Thoracic aorta (tissue), 2 donors: ENCODE data around the gene ID3. TPM values are rescaled to one million over a fixed set of nuclear protein-coding genes. Genes with fewer than 3 reads are reported as not detected.
"Not testable (repeated sequence)": the region's sequence is repeated elsewhere in the genome, so short reads cannot be mapped to it uniquely, and the experiment has no call there.

Experiments used
- ATAC-seq: fragments of 150-250 bp; one replicate; pipeline ENCODE4 v1.8.0; 2017; ENCODE audit warnings: low read depth; ENCODE audit not compliant: insufficient number of reproducible peaks, low FRiP score
- DNase-seq: peaks from one replicate; pipeline ENCODE4 v3.0.0-alpha.2; 2020; ENCODE audit warnings: low spot score
- H3K27ac ChIP-seq, 2 donors: fragments of 200-600 bp; sonication (generic); 1 replicate in 1 of 2; 2 replicates in 1 of 2; pipeline ENCODE4 v1.5.1; 2016; ENCODE audit warnings: mild to moderate bottlenecking in 2 of 2, moderate library complexity in 2 of 2
- H3K27me3 ChIP-seq: fragments of 200-600 bp; sonication (generic); replicated peaks from 2 replicates; pipeline ENCODE4 v1.6.0; 2016; ENCODE audit warnings: mild to moderate bottlenecking; ENCODE audit not compliant: insufficient read depth
- H3K36me3 ChIP-seq: fragments of 200-600 bp; sonication (generic); one replicate; pipeline ENCODE4 v1.5.1; 2016
- H3K4me1 ChIP-seq, 2 donors: fragments of 200-600 bp; sonication (generic); 1 replicate in 1 of 2; 2 replicates in 1 of 2; pipeline versions ENCODE4 v1.5.1 to v1.6.0; 2016; ENCODE audit warnings: low read depth in 2 of 2, mild to moderate bottlenecking in 1 of 2; ENCODE audit not compliant: control insufficient read depth in 1 of 2
- H3K4me3 ChIP-seq: fragments of 200-600 bp; sonication (generic); 2 replicates; pipeline ENCODE4 v1.5.1; 2016; ENCODE audit warnings: mild to moderate bottlenecking
- H3K9me3 ChIP-seq: fragments of 200-600 bp; sonication (generic); 2 replicates; pipeline ENCODE4 v1.5.1; 2016
- total RNA-seq, 2 donors: library from RNA; depleted of rRNA; stranded (reverse); fragments of >200 nt; gene quantifications; one replicate each; pipeline versions ENCODE4 v1.1.0 to v1.2.3, GENCODE V29; 2016
- TF ChIP-seq, protein P1 (sequence below): fragments of 200-600 bp; sonication (generic); IDR thresholded peaks from one replicate; pipeline ENCODE4 v1.5.1; 2019; ENCODE audit warnings: antibody characterized with exemption

Gene ID3
- total RNA-seq, 2 donors from 2014 or later, result 309 to 692 TPM

DNA sequence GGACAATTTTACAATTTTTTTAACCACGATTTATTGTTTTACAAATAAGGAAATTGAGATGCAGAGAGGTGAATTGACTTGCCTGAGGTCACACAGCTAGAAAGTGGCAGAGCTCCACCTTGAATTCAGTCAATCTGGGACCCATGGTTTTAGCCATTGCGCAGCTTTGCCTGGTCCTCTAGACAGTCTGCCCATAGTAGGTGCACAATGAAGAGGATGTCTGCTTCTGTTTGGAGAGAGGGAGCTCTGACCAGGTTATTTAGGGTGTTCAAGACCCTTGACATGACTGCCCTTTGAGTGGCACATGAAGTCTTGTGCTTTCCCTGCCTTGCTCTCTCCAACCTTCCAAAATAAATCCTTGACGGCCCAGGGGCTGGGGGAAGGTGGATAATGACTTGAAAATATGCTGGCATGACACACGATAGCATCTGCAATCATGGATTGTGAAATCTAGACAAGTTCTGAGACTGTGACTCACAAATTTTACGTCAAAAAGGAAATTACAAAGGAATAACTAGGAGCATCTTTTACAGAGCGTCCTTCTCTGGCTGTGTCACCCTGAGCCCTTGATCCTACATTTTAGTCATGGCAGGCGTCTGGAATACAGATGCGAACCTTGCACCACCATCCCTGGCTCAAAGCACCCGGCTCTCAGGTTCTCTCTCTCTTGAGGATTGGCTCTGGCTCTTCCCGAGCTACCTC lies 26.2 kb upstream of the ID3 start:
- Histone ChIP-seq H3K27ac (no peak overlapping the region), H3K27me3 (no peaks in the 10 kb centered on the region), H3K4me3 (no peak overlapping the region), H3K9me3 (no peaks in the 10 kb centered on the region), H3K4me1 (peaks cover 0 to 9% of the 10 kb centered on the region in 2 donors), H3K36me3 (no peaks in the 10 kb centered on the region)
- DNase-seq (no peak), ATAC-seq (peak; percentile 44)
- TF ChIP-seq, protein P1, sequence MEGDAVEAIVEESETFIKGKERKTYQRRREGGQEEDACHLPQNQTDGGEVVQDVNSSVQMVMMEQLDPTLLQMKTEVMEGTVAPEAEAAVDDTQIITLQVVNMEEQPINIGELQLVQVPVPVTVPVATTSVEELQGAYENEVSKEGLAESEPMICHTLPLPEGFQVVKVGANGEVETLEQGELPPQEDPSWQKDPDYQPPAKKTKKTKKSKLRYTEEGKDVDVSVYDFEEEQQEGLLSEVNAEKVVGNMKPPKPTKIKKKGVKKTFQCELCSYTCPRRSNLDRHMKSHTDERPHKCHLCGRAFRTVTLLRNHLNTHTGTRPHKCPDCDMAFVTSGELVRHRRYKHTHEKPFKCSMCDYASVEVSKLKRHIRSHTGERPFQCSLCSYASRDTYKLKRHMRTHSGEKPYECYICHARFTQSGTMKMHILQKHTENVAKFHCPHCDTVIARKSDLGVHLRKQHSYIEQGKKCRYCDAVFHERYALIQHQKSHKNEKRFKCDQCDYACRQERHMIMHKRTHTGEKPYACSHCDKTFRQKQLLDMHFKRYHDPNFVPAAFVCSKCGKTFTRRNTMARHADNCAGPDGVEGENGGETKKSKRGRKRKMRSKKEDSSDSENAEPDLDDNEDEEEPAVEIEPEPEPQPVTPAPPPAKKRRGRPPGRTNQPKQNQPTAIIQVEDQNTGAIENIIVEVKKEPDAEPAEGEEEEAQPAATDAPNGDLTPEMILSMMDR, result no peak

DNA sequence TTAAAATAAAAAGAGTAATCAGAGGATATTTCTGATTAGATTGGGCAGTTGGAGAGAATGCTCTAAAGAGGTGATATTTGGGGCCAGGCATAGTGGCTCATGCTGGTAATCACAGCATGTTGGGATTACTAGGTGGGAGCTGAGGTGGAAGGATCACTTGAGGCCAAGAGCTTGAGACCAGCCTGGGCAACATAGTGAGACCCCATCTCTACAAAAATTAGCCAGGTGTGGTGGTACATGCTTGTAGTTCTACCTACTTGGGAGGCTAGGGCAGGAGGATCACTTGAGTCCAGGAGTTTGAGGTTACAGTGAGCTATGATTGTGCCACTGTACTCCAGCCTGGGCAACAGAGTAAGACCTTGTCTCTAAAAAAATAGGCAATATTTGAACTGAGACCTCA lies 24.4 kb upstream of the ID3 start:
- H3K27ac ChIP-seq, H3K27me3 ChIP-seq, DNase-seq, H3K36me3 ChIP-seq, ATAC-seq, H3K4me3 ChIP-seq, H3K9me3 ChIP-seq: not testable (repeated sequence)
- peaks cover 3 to 24% of the 10 kb centered on the region in 2 donors for H3K4me1 ChIP-seq

DNA sequence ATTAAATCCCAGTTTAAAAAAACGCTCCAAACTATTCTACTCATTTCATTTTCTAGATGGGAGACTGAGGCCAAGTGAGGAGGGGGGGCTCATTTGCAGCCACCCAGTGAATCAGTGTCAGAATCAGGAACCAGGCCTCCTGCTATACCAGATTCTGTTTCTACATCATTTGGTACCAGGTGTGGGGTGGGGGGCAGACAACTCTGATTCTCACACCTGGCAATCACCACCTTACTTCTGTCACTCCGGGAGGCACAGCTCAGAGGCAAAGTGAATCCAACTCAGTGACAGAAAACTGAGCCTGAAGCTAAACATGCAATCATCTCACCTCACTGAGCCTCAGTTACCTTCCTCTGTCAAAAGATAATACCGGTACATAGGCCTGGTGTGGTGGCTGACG lies 23.5 kb upstream of the ID3 start:
- H3K4me3 ChIP-seq, result no peak overlapping the region
- no peak overlapping the region for H3K27ac ChIP-seq
- no peaks in the 10 kb centered on the region for H3K27me3 ChIP-seq
- H3K9me3 ChIP-seq, result no peaks in the 10 kb centered on the region
- H3K36me3 ChIP-seq, result no peaks in the 10 kb centered on the region
- DNase-seq, result no peak
- H3K4me1 ChIP-seq, result peaks cover 12 to 33% of the 10 kb centered on the region in 2 donors
- ATAC-seq, result no peak
- TF ChIP-seq, protein P1, result no peak

DNA sequence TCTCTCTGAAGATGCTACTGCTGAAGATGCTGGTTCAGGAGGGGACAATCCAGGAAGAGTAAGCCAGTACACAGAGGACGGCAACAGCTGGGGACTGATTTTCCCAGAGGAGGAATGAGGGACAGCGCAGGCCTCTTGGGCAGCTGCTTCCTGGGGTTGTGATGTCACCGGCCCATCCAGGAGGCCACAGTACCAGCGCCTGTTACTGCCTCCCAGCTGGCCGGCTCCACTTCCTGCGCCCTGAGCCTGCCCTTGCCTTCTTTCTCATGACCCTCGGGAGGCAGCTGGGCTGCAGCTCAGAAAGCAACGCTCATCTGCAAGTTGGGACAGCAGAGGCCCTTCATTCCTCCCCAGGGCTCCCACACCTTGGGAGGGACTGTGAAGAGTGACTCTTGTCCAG lies 21.9 kb upstream of the ID3 start:
- H3K27ac ChIP-seq, result peak overlapping the region; percentile 62 to 95
- H3K4me3 ChIP-seq, result no peak overlapping the region
- TF ChIP-seq, protein P1, result no peak
- DNase-seq, result no peak
- peaks cover 18 to 47% of the 10 kb centered on the region in 2 donors for H3K4me1 ChIP-seq
- ATAC-seq, result no peak
- no peaks in the 10 kb centered on the region for H3K27me3 ChIP-seq
- no peaks in the 10 kb centered on the region for H3K9me3 ChIP-seq
- H3K36me3 ChIP-seq, result no peaks in the 10 kb centered on the region

DNA sequence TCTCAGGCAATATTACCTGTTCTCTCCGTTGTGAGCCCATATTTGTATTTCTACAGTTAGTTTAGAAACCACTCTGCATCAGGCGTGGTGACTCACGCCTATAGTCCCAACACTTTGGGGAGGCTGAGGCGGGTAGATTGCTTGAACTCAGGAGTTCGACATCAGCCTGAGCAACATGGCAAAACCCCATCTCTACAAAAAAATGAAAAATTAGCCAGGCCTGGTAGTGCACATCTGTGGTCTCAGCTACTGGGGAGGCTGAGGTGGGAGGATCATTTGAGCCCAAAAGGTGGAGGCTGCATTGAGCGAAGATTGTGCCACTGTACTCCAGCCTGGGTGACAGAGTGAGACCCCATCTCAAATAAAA lies 19.7 kb upstream of the ID3 start:
- DNase-seq, result no peak
- Histone ChIP-seq H3K4me1 (peaks cover 27 to 68% of the 10 kb centered on the region in 2 donors), H3K27ac (peak overlapping the region; percentile 95)

More for the DNA sequence above, 19.7 kb upstream of the ID3 start:
- H3K36me3 ChIP-seq, result no peaks in the 10 kb centered on the region
- H3K4me3 ChIP-seq, result no peak overlapping the region
- H3K9me3 ChIP-seq, result no peaks in the 10 kb centered on the region
- H3K27me3 ChIP-seq, result no peaks in the 10 kb centered on the region
- ATAC-seq, result no peak
- TF ChIP-seq, protein P1, result no peak
